ENCODE data around the gene ADAM12.
"Not testable (repeated sequence)": the region's sequence is repeated elsewhere in the genome, so short reads cannot be mapped to it uniquely, and the experiment has no call there.

The ADAM12 gene

DNA sequence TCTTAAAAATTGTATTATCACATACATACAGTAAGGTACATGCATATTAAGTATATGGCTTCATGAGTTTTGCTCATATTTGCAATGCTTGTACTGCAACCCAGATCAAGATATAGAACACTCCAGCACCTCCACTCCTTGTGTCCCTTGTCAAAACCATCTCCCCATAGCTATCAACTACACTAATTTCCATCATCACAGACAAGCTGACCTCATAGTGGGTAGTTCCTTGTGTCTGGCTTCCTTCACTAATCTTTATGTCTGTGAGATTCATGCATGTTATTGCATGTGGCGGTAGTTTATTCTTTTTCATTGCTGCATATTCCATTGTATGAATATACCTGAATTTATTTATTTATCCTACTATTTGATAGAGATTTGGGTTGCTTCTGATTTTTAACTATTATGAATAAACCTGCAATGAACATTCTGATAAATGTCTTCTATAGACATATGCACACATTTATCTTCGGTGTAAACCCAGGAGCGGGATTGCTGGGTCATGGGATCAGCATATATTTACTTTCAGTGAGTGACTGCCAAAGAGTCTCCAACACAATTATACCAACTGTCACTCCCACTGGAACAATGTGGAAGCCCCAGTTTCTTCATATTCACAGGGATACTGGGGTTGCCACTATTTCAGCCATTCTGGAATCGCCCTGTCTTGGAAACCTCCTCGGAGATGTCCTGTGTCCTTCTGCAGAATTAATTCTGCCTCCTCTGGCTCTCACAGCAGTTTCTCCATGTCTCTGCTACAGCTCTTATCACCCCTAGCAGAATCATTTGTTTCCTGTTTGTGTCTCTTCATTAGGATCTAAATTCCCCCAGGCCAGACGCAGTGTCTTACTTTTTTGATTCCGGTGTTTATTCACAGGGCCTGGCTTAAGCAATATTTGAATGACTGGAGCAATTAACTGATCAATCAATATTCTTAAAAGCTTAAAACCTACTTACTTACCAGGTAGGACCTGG is 14.7 kb upstream of the ADAM12 start:
- no peak for DNase-seq

DNA sequence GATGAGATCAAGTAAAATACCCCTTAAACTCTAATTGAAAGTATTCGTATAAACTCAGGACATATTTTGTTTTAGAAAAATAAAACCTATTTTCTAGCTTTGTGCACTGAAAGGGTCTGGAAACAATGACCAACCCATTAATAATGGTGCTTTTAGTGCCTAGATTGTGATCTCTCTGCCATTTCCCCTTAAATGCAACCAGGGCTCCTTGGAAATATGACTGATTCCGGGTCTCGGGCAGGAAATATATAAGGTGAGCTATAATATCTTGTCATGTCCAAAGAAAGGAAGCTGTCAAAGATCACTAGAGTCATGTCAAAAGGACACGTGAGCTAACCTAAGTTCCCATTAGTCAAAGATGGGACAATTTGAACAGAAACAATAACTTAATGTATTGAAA is 12.4 kb upstream of the ADAM12 start:
- no peak for DNase-seq

DNA sequence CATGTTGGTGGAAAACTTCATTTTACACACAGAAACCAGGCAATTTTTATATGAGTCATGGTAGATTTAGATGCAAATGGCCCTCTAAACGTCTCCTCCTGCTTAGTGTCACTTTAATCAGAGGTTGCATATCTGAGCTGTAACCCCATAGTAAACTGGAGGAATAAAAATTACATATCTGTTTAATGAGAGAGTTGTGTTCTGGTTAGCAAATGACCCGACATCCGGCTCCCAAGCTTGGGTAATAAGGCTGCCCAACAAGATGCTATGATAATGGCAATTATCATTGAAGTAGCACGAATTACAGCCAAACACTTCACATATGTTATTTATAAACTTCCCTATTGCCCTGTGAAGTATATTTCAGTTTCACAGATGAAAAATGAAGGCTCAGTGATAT is 10.6 kb upstream of the ADAM12 start:
- no peak for DNase-seq

- DNase-seq, result no peak
Observed at GRCh38 chr10:126398383-126398743, 10.1 kb upstream of the ADAM12 start.

- DNase-seq, result no peak
Observed at GRCh38 chr10:126397640-126398382, 9.5 kb upstream of the ADAM12 start.

DNA sequence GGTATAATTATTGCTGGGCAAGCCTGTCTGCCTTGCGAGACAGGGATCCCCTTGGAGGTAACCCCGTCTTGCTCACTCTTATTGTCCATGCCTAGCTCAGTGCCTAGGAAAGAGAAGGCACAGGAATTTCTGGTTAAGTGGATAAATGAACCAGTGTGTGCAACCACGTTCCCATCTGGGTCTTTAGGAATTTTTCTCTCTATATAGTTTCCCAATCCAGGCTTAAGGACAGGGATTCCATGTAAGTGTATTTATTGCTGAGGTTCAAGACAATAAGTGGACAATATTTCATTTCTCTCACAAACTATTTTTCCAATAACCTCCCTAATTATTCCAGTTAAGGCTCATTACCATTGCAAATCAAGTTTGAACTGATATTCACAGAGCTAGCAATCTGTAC is 8.9 kb upstream of the ADAM12 start:
- DNase-seq, result no peak

- DNase-seq, result no peak
Observed at GRCh38 chr10:126394948-126395347, 6.7 kb upstream of the ADAM12 start.

DNA sequence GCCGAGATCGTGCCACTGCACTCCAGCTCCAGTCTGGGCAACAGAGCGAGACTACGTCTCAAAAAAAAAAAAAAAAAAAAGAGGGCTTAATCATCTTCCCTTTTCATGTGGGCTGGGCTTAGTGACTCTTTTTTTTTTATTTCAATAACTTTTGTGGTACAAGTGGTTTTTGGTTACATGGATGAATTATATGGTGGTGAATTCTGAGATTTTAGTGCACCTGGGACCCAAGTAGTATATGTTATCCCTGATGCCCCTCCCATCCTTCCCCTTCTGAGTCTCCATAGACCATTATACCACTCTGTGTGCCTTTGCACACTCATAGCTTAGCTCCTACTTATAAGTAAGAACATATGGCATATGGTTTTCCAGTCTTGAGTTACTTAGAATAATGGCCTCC is 4.8 kb upstream of the ADAM12 start:
- no peak for DNase-seq

DNA sequence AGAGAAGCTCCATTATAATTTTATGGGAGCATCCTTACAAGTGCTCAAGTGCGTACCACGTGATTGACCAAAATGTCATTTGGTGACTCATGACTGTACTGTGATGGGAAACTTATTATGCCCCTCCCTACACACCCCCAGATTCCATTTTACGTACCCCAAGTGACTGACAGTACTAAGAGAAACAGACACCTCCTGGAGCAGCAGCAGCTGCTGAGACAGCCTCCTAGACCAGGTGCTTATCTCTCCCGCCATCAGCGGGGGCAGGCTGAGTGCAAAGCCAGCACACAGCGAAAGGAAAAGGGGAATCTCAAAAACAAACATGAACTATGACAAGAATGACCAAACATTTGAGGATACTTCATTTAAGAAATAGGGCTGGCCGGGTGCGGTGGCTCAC is 4.2 kb upstream of the ADAM12 start:
- no peak for DNase-seq

DNA sequence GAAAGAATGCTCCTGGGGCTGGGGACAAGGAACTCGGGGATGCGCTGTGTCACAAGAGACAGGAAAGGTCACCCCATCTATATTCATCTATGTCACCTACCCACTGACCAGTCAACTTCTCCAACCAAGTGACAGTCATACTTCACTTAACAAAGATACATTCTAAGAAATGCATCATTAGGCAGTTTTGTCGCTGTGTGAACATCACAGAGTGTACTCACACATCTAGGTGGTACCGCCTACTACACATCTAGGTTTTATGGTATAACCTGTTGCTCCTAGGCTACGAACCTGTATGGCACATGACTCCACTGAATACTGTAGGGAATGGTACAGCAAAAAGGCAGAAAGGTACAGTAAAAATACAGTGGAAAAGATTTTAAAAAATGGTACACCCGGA is 3.8 kb upstream of the ADAM12 start:
- DNase-seq, result no peak

GRCh38 chr10:126391192-126391885 is 3.1 kb upstream of the ADAM12 start:
- DNase-seq, result no peak

DNA sequence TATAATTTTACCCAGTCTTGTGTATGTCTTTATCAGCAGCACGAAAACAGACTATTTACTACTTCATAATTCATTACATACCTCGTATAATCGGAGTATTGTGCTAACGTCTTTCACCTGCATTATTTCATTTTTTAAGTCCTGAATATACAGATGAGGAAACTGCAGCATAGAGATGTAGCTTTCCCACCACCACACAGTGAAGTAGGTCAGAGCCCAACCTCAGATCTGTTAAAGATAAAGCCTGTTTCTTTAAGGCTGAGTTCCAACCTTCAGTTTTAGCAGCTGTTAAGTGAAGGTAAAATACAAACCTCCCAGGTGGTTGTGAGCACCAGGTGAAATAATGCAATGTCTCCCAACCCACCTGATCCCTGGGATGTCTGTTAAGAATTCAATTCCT is 2.0 kb upstream of the ADAM12 start:
- no peak for DNase-seq

- DNase-seq, result peak; percentile 22
Observed at GRCh38 chr10:126387041-126387921, 996 bp downstream of the ADAM12 start.

GRCh38 chr10:126384269-126384873 is 3.9 kb downstream of the ADAM12 start:
- no peak for DNase-seq

DNA sequence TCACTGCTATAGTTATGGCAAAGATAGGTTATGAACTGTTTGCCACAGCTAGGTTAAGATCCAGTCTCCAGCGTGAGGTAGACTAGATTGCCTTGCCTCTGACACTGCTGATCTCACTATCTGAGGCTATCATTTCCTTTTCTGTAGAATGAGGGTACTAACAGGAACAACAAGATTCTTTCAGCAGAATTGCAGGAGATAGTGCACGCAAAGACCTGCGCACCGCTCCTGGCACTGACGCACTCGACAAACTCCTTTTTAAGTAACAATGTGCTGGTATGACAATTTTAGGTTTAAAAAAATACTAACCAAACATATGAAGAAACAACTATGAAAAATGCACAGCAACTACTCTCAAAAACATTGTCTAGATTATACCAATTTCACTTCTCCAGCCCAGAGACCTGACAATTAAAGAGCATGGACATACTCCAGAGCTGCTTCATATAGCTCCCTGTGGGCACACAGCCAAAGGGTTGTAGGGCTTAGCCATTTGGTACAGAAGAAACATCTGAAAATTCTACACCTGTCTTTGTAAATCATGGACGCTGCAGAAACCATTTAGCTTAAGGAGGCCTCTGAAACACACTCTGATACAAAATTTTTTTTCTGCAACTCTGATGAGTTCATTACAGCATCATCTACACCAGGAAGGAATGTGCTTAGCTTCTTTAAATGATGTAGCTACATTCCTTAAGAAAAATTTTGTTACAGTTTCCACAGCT is 7.8 kb downstream of the ADAM12 start:
- DNase-seq, result no peak

DNA sequence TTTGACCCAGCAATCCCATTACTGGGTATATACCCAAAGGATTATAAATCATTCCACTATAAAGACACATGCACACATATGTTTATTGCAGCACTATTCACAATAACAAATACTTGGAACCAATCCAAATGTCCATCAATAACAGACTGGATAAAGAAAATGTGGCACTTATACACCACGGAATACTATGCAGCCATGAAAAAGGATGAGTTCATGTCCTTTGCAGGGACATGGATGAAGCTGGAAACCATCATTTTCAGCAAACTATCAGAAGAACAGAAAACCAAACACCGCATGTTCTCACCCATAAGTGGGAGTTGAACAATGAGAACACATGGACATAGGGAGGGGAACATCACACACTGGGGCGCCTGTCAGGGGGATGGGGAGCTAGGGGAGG is 9.1 kb downstream of the ADAM12 start:
- DNase-seq, result not testable (repeated sequence)

DNA sequence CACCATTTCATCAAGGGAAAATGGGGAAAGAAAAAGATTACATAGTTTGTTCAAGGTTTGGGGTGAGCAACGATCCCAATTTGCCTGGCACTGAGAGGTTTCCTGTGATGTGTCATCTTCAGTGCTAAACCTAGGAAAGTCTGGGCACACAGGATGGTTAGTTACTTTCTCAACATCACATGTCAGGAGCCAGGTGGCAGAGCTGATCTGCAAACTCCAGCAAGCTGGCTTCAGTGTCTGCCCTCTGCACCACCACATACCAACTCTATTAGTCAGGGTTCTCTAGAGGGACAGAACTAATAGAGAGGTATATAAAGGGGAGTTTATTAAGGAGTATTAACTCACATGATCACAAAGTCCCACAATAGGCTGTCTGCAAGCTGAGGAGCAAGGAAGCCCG is 11.3 kb downstream of the ADAM12 start:
- no peak for DNase-seq

DNA sequence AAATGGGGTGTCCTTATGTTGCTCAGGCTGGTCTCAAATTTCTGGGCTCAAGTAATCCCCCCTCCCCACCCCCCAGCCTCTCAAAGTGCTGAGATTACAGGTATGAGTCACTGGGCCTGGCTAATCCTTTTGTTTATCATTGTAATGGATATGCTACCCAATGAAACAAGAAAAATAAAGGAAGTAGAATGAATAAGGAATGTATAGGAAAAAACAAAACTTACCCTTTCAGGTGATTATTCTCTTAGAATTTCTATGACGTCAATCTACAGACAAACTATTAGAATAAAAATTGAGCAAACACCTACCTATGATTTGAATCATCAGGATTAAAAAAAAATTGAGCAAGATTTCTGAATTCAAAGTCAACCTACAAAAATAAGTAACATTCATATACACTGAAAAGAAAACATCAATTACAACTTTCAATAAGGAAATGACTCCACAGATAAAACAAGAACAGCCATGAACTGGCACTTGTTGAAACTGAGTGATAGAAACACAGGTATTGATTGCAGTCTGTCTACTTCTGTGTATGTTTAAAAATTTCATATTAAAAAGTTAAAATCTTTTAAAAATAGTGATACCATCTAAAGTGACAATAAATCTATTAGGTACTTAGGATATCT is 12.2 kb downstream of the ADAM12 start:
- DNase-seq, result no peak

DNA sequence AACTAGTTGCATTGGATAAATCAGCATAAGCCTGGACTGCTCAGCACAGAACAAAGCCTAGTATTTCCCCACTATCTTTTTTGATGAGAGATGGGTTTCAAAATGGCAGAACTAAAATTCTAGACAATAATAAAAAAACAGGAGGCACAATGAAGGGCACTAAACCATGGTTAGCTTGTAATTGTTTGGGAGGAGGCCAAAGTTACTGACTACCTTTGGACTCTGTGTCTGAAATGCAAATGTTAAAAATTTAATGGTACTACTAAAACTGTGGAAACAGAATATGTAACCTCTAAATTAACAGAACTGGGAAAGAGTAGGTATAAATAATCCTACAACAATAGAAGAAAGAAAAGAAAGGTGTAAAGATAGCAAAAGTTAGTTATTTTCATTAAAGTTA is 13.0 kb downstream of the ADAM12 start:
- DNase-seq, result no peak

DNA sequence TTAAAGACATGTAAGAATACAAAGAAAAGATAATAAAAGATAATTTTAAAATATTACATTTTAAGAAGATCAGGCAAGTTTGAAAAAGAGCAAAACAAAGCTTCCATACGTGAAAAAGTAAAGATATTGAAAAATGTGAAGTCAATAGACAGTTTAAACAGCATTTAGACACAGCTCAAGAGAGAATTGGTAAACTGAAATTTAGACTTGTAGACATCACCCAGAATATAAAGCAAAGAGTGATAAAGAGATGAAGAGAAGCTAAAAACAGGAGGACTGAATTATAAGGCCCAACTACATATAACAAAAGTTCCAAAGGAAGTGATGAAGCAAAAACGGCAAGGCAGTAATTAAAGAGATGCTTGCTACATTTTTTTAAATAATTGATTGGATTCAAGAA is 13.8 kb downstream of the ADAM12 start:
- no peak for DNase-seq

DNA sequence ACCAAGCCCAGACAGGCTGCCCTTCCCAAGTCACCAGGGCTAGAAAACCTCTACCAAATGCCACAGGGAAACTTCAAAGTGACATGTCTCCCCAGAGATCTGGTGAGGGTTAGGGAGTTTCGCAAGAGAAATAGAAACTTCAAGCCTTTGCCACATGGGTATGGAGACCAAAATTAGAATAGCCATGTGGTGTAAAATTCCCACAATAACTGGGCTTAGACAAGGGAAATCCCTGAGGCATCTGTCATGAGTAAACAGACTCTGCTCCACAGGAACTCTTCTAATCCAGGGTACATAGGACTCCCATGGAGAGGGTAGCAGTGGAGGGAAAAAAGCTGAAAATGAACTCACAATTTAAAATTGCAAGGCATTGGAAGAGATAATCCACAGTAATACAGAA is 14.3 kb downstream of the ADAM12 start:
- DNase-seq, result no peak

Measured in CD4-positive, alpha-beta T cell treated with Interleukin-10 for 1 hour (primary cell).